A673 (cell line): ENCODE measurements around the gene ZDHHC21. TPM values are rescaled to one million over a fixed set of nuclear protein-coding genes. Genes with fewer than 3 reads are reported as not detected.

Source experiments
- BruUV-seq: library from RNA; stranded (reverse); fragments of 400-500 nt; replicated peaks from 2 replicates; lab custom pipeline; 2021; lab: Mats Ljungman, UMichigan
- CTCF ChIA-PET: fragments of 300-600 bp; sonication (Branson Sonifier 250); formaldehyde crosslinking; loops from one replicate; lab custom pipeline; 2022; ENCODE audit warnings: antibody characterized with exemption; lab: Charles Lee
- POLR2A ChIA-PET: fragments of 300-600 bp; sonication (Branson Sonifier 250); formaldehyde crosslinking; loops from one replicate; lab custom pipeline; 2022; ENCODE audit warnings: antibody characterized with exemption; ENCODE audit not compliant: low non-redundant PET; lab: Charles Lee
- DNase-seq: peaks from one replicate; pipeline ENCODE4 v3.0.0-alpha.2; 2015; ENCODE audit warnings: low spot score
- H3K27ac ChIP-seq: fragments of 200-600 bp; sonication (generic); 2 replicates; pipeline ENCODE4 v1.5.1; 2016; ENCODE audit warnings: mixed run types, low read depth, mild to moderate bottlenecking, mixed read lengths, antibody characterized with exemption, low read length; ENCODE audit not compliant: poor library complexity, severe bottlenecking
- H3K27me3 ChIP-seq: fragments of 200-600 bp; sonication (generic); replicated peaks from 2 replicates; pipeline ENCODE4 v1.6.1; 2017; ENCODE audit warnings: mixed run types, low read depth, mild to moderate bottlenecking, mixed read lengths, antibody characterized with exemption, low read length; ENCODE audit not compliant: insufficient read depth, poor library complexity
- H3K36me3 ChIP-seq: fragments of 200-600 bp; sonication (generic); 2 replicates; pipeline ENCODE4 v1.6.1; 2016; ENCODE audit warnings: mixed run types, mild to moderate bottlenecking, mixed read lengths, antibody characterized with exemption, low read length; ENCODE audit not compliant: insufficient read depth, poor library complexity, severe bottlenecking
- H3K4me1 ChIP-seq: fragments of 200-600 bp; sonication (generic); 2 replicates; pipeline ENCODE4 v1.6.1; 2017; ENCODE audit warnings: mixed run types, mild to moderate bottlenecking, mixed read lengths, antibody characterized with exemption, low read length; ENCODE audit not compliant: insufficient read depth, poor library complexity, severe bottlenecking
- H3K4me3 ChIP-seq: fragments of 200-600 bp; sonication (generic); 2 replicates; pipeline ENCODE4 v1.5.1; 2016; ENCODE audit warnings: low read depth, mixed run types, mild to moderate bottlenecking, mixed read lengths, low read length; ENCODE audit not compliant: poor library complexity, severe bottlenecking
- H3K9me3 ChIP-seq: fragments of 200-600 bp; sonication (generic); 2 replicates; pipeline ENCODE4 v1.6.1; 2016; ENCODE audit warnings: mixed run types, low read depth, mild to moderate bottlenecking, mixed read lengths, antibody characterized with exemption, low read length; ENCODE audit not compliant: poor library complexity, severe bottlenecking
- EZH2 ChIP-seq: fragments of 200-600 bp; sonication (generic); IDR thresholded peaks from 2 replicates; pipeline ENCODE4 v1.6.1; 2017; ENCODE audit warnings: borderline replicate concordance, low read depth, mild to moderate bottlenecking, mixed read lengths, antibody characterized with exemption, low read length; ENCODE audit not compliant: poor library complexity, severe bottlenecking
- intact Hi-C: fragments of 100-400 bp; cut with micrococcal nuclease; formaldehyde crosslinking; loops from one replicate; pipeline ENCODE4 v1.10.0; 2022; ENCODE audit not compliant: unreplicated experiment
- total RNA-seq: library from RNA; stranded (reverse); gene quantifications from 2 replicates; pipeline ENCODE4 v1.2.3, GENCODE V29; 2021
- TF ChIP-seq, protein P1 (sequence below): fragments of 300-800, 200-600 bp; sonication (generic); conservative IDR thresholded peaks from 2 replicates; pipeline ENCODE4 v1.5.1; 2017; ENCODE audit warnings: low read depth, mild to moderate bottlenecking, antibody characterized with exemption, low read length, moderate library complexity, mixed read lengths

The ZDHHC21 gene
- total RNA-seq, 1 experiment from 2014 or later: 30.4 TPM

DNA sequence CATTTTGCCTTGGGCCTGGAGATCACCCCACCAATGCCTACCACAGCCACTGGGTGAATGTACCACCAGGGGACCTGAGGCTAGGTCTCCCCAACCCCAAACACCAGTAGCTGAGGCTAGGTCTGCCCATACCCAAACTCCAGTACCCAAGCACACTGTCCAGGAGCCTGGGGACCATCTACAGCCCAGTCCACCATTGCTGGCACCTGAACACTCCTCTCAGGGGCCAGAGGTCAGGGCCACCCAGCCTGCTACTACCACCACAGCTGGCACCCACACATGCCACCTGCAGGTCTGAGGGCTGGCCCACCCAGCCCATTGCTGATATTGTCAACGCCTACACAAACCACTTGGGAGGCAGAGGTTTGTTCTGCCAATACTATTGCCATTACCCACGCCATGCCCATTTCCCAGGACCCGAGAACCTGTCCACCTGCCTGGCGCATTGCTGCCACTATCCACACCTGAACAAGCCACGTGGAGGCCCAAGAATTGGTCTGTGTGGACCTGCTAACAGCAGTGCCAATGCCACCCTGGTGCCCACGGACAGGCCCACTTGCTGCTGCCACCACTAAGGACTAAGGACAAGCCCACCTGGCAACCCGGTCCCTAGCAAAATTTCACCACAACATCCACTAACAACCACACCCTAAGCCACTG, 59.2 kb downstream of the ZDHHC21 start:
- Histone ChIP-seq H3K9me3 (peaks cover 9% of the 10 kb centered on the region), H3K4me1 (no peaks in the 10 kb centered on the region), H3K27me3 (no peaks in the 10 kb centered on the region), H3K36me3 (peaks cover 27% of the 10 kb centered on the region), H3K4me3 (no peak overlapping the region), H3K27ac (no peak overlapping the region)
- intact Hi-C loops: no loop called here
- BruUV-seq: no TSS peak
- no peak for DNase-seq
- ChIA-PET CTCF (no interaction called here), POLR2A (no interaction called here)
- TF ChIP-seq, protein P1, sequence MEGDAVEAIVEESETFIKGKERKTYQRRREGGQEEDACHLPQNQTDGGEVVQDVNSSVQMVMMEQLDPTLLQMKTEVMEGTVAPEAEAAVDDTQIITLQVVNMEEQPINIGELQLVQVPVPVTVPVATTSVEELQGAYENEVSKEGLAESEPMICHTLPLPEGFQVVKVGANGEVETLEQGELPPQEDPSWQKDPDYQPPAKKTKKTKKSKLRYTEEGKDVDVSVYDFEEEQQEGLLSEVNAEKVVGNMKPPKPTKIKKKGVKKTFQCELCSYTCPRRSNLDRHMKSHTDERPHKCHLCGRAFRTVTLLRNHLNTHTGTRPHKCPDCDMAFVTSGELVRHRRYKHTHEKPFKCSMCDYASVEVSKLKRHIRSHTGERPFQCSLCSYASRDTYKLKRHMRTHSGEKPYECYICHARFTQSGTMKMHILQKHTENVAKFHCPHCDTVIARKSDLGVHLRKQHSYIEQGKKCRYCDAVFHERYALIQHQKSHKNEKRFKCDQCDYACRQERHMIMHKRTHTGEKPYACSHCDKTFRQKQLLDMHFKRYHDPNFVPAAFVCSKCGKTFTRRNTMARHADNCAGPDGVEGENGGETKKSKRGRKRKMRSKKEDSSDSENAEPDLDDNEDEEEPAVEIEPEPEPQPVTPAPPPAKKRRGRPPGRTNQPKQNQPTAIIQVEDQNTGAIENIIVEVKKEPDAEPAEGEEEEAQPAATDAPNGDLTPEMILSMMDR: no peak
- no peak for TF ChIP-seq EZH2

GRCh38 chr9:14633148-14633547, 60.1 kb downstream of the ZDHHC21 start:
- CTCF ChIA-PET: no interaction called here
- Histone ChIP-seq H3K4me3 (no peak overlapping the region), H3K36me3 (peaks cover 27% of the 10 kb centered on the region), H3K9me3 (peaks cover 9% of the 10 kb centered on the region), H3K4me1 (peaks cover 4% of the 10 kb centered on the region), H3K27ac (no peak overlapping the region), H3K27me3 (no peaks in the 10 kb centered on the region)
- TF ChIP-seq EZH2: no peak
- TF ChIP-seq, protein P1: no peak
- POLR2A ChIA-PET: no interaction called here
- intact Hi-C loops: no loop called here
- DNase-seq: no peak
- BruUV-seq: no TSS peak

DNA sequence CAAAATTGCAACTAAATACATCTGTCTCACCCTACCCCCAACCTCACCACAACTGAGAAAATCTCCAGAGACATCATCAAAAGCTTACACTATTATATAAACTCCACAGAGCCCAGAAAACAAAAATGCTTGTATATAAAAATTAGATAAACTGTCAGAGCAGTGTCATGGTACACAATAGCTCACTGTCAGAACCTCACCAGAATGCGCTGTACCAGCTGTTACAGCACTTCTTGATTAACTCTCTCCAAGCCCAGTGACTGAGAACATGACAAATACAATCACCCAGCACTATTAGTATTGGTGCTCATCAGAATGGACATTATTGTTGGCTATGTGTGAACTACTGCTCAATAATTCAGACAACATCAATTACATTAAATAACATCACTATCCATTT, 65.7 kb downstream of the ZDHHC21 start:
- no peak overlapping the region for H3K27ac ChIP-seq
- CTCF ChIA-PET: no interaction called here
- TF ChIP-seq, protein P1: no peak
- TF ChIP-seq EZH2: no peak

More for the DNA sequence above, 65.7 kb downstream of the ZDHHC21 start:
- peaks cover 18% of the 10 kb centered on the region for H3K4me1 ChIP-seq
- H3K36me3 ChIP-seq: peaks cover 24% of the 10 kb centered on the region
- BruUV-seq: no TSS peak
- peaks cover 9% of the 10 kb centered on the region for H3K9me3 ChIP-seq
- intact Hi-C loops: no loop called here
- peak; percentile 13 for DNase-seq
- POLR2A ChIA-PET: no interaction called here
- no peak overlapping the region for H3K4me3 ChIP-seq
- no peaks in the 10 kb centered on the region for H3K27me3 ChIP-seq
